Measurements from ENCODE around the gene THAP8.

- TF ChIP-seq CTCF (IDR thresholded peaks at IDR 0.05) (no peak), POLR2A (IDR thresholded peaks at IDR 0.05) (no peak)
Measured at GRCh38 chr19:35991731-35992450, 62.2 kb downstream of the THAP8 start.
